SK-N-SH (cell line): ENCODE data around the gene MTA3.

Experiments used
- EZH2phosphoT487 ChIP-seq: fragments of 200-600 bp; sonication (generic); IDR thresholded peaks from 2 replicates; pipeline ENCODE4 v1.6.1; 2017; ENCODE audit warnings: low read depth, mixed run types, mild to moderate bottlenecking, antibody characterized with exemption, moderate library complexity, borderline replicate concordance
- GATA2 ChIP-seq: sonication (generic); formaldehyde crosslinking; IDR thresholded peaks from 2 replicates; pipeline ENCODE4 v1.5.0; 2020; ENCODE audit warnings: mild to moderate bottlenecking, missing genetic modification reagents
- JUND ChIP-seq: IDR thresholded peaks from 2 replicates; pipeline ENCODE4 v1.4.0; 2012
- MEF2A ChIP-seq: IDR thresholded peaks from 2 replicates; pipeline ENCODE4 v1.4.0; 2012; ENCODE audit warnings: low read depth, borderline replicate concordance
- RAD21 ChIP-seq: IDR thresholded peaks from 2 replicates; pipeline ENCODE4 v1.6.1; 2012; ENCODE audit warnings: mild to moderate bottlenecking, low read length
- TAF1 ChIP-seq: IDR thresholded peaks from 2 replicates; pipeline ENCODE4 v1.6.1; 2012; ENCODE audit warnings: low read depth, mild to moderate bottlenecking, low read length, moderate library complexity, borderline replicate concordance
- TF ChIP-seq, protein P1 (sequence below): IDR thresholded peaks from 2 replicates; pipeline ENCODE4 v1.6.1; 2012; ENCODE audit warnings: mild to moderate bottlenecking, low read depth, low read length, moderate library complexity
- TF ChIP-seq, protein P2 (sequence below): fragments of 200-600 bp; sonication (generic); IDR thresholded peaks from 2 replicates; pipeline ENCODE4 v1.6.1; 2017; ENCODE audit warnings: antibody characterized with exemption, mild to moderate bottlenecking, moderate library complexity
- TF ChIP-seq, protein P3 (sequence below): IDR thresholded peaks from 2 replicates; pipeline ENCODE4 v1.4.0; 2012; ENCODE audit warnings: low read depth, borderline replicate concordance
- TF ChIP-seq, protein P4 (sequence below): fragments of 150-350 bp; IDR thresholded peaks from 2 replicates; pipeline ENCODE4 v1.6.1; 2017; ENCODE audit warnings: antibody characterized with exemption, low read length, low read depth, borderline replicate concordance

DNA sequence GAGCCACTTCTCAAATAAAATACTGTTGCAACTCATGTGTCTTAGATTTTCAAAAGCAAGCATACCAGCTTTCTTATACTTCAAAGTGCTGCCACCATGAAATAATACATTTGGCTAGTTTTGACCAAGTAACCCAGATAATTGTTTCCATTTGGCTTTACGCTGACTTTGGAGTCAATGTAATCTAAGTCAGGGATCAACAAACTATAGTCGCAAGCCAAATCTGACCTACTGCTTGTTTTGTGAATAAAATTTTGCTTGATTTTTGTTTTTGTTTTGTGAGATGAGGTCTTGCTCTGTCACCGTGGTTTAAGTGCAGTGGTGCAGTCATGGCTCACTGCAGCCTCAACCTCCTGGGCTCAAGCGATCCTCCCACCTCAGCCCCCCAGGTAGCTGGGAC, 130.5 kb downstream of the MTA3 start:
- TF ChIP-seq EZH2phosphoT487 = no peak
- TF ChIP-seq MEF2A = no peak
- 0 out of 2 replicates have a peak, but pooled peaks have one; percentile 19 for TF ChIP-seq RAD21
- TF ChIP-seq, protein P1, sequence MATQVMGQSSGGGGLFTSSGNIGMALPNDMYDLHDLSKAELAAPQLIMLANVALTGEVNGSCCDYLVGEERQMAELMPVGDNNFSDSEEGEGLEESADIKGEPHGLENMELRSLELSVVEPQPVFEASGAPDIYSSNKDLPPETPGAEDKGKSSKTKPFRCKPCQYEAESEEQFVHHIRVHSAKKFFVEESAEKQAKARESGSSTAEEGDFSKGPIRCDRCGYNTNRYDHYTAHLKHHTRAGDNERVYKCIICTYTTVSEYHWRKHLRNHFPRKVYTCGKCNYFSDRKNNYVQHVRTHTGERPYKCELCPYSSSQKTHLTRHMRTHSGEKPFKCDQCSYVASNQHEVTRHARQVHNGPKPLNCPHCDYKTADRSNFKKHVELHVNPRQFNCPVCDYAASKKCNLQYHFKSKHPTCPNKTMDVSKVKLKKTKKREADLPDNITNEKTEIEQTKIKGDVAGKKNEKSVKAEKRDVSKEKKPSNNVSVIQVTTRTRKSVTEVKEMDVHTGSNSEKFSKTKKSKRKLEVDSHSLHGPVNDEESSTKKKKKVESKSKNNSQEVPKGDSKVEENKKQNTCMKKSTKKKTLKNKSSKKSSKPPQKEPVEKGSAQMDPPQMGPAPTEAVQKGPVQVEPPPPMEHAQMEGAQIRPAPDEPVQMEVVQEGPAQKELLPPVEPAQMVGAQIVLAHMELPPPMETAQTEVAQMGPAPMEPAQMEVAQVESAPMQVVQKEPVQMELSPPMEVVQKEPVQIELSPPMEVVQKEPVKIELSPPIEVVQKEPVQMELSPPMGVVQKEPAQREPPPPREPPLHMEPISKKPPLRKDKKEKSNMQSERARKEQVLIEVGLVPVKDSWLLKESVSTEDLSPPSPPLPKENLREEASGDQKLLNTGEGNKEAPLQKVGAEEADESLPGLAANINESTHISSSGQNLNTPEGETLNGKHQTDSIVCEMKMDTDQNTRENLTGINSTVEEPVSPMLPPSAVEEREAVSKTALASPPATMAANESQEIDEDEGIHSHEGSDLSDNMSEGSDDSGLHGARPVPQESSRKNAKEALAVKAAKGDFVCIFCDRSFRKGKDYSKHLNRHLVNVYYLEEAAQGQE = no peak
- TF ChIP-seq, protein P2, sequence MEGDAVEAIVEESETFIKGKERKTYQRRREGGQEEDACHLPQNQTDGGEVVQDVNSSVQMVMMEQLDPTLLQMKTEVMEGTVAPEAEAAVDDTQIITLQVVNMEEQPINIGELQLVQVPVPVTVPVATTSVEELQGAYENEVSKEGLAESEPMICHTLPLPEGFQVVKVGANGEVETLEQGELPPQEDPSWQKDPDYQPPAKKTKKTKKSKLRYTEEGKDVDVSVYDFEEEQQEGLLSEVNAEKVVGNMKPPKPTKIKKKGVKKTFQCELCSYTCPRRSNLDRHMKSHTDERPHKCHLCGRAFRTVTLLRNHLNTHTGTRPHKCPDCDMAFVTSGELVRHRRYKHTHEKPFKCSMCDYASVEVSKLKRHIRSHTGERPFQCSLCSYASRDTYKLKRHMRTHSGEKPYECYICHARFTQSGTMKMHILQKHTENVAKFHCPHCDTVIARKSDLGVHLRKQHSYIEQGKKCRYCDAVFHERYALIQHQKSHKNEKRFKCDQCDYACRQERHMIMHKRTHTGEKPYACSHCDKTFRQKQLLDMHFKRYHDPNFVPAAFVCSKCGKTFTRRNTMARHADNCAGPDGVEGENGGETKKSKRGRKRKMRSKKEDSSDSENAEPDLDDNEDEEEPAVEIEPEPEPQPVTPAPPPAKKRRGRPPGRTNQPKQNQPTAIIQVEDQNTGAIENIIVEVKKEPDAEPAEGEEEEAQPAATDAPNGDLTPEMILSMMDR = no peak
- TF ChIP-seq, protein P3, sequence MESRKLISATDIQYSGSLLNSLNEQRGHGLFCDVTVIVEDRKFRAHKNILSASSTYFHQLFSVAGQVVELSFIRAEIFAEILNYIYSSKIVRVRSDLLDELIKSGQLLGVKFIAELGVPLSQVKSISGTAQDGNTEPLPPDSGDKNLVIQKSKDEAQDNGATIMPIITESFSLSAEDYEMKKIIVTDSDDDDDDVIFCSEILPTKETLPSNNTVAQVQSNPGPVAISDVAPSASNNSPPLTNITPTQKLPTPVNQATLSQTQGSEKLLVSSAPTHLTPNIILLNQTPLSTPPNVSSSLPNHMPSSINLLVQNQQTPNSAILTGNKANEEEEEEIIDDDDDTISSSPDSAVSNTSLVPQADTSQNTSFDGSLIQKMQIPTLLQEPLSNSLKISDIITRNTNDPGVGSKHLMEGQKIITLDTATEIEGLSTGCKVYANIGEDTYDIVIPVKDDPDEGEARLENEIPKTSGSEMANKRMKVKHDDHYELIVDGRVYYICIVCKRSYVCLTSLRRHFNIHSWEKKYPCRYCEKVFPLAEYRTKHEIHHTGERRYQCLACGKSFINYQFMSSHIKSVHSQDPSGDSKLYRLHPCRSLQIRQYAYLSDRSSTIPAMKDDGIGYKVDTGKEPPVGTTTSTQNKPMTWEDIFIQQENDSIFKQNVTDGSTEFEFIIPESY = no peak
- peak; percentile 57 for TF ChIP-seq GATA2 (CRISPR knock-in tag)
- no peak for TF ChIP-seq JUND
- TF ChIP-seq, protein P4, sequence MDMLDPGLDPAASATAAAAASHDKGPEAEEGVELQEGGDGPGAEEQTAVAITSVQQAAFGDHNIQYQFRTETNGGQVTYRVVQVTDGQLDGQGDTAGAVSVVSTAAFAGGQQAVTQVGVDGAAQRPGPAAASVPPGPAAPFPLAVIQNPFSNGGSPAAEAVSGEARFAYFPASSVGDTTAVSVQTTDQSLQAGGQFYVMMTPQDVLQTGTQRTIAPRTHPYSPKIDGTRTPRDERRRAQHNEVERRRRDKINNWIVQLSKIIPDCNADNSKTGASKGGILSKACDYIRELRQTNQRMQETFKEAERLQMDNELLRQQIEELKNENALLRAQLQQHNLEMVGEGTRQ = no peak
- no peak for TF ChIP-seq TAF1
